Measurements from ENCODE around the gene TOMM22. TPM values are rescaled to one million over a fixed set of nuclear protein-coding genes. Genes with fewer than 3 reads are reported as not detected.

Gene TOMM22
- total and polyA plus RNA-seq, 2 donors (not counting 3 experiments of a cell fraction or from before 2014, with no cell fraction given), result 62.3 to 98.8 TPM

DNA sequence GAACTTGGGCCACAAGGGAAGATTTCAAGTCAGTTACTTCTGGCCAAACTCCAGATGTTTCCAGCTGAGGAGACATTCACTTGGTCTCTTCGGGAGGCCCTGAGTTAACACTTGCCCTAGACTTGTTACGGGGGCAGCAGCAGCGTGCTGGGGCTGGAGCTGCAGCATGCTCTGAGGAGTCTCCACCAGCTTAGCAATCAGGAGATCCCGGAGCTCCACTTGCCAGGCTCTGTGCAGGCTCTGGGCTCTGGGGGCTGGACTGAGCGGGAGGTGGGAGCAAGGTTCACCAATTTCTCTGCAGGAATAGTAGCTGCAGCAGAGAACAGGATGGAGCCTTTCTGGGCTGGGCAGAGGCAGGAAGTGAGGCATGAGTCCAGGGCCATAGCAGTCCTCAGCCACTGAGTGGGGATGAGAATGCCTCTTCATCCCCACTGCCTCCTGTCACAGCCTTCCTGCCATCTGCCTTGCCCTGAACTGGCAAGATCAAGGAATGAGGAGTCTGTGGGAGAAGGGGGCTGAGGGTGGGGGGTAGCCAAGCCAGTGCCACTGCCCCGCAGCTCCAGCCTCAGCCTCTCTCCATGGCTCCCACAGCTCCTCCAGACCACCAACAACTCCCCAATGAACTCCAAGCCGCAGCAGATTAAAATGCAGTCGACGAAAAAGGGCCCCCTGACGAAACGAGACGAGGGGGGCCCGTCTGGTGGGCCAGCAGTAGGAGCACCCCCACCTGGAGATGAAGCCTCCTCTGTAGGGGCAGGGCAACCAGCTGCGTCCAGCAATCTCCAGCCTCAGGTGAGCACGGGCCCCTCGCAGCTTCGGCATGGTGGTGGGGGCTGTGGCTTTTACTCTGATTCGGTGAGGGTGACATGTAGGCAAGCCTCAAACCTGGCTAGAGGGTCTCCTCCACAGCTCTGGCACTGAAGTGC is 47.4 kb downstream of the TOMM22 start:
- Histone ChIP-seq H3K9me3 (replicated peaks; ENCODE audit: control insufficient read depth, insufficient read depth, low read length) (no peaks in the 10 kb centered on the region), H3K4me3 (replicated peaks in 1 of 3; ENCODE audit: insufficient read depth in 1 of 3, low read depth in 1 of 3, low read length in 3 of 3) (no peak overlapping the region), H3K9ac (replicated peaks; ENCODE audit: extremely low read depth, insufficient read depth, low read length) (no peak overlapping the region), H2AFZ (ENCODE audit: low read depth, low read length) (no peak overlapping the region), H3K9me1 (replicated peaks; ENCODE audit: control insufficient read depth, extremely low read depth, insufficient read depth, low read length) (no peaks in the 10 kb centered on the region), H3K79me2 (ENCODE audit: control insufficient read depth, insufficient read depth, low read length) (no peaks in the 10 kb centered on the region), H3K4me2 (ENCODE audit: insufficient read depth, low read length) (no peak overlapping the region), H3K27me3 (ENCODE audit: control insufficient read depth in 2 of 2, insufficient read depth in 2 of 2, low read length in 2 of 2) (no peaks in the 10 kb centered on the region), H3K36me3 (ENCODE audit: control insufficient read depth in 2 of 2, extremely low read depth in 1 of 2, insufficient read depth in 2 of 2, low read length in 2 of 2) (peaks cover 16 to 58% of the 10 kb centered on the region in 2 experiments), H3K4me1 (ENCODE audit: control insufficient read depth, extremely low read depth, insufficient read depth, low read length) (no peaks in the 10 kb centered on the region), H4K20me1 (replicated peaks; ENCODE audit: control insufficient read depth, extremely low read depth, insufficient read depth, low read length) (no peaks in the 10 kb centered on the region), H3K27ac (ENCODE audit: insufficient read depth, low read depth, low read length) (no peak overlapping the region)
- dilution Hi-C loops (cut with MboI; ENCODE audit: extremely low pct_ligation_motif_present, low sequenced_read_pairs), result no loop called here
- CTCF ChIA-PET, result interaction anchor here (1.3 kb wide), 1 partner anchor 11 kb away, joined by 4 read pairs; no protein-coding TSS in a partner anchor
- intact Hi-C loops (cut with micrococcal nuclease), result no loop called here
- FAIRE-seq, result no peak
- no TSS peak for BruUV-seq (replicated peaks)
- no peak for DNase-seq (ENCODE audit: low read depth, low spot score)
- TF ChIP-seq POLR2A (IDR thresholded peaks at IDR 0.05; ENCODE audit: low read depth, low read length) (no peak), EZH2 (IDR thresholded peaks at IDR 0.05; ENCODE audit: borderline replicate concordance, low read depth, low read length, severe bottlenecking) (no peak), POLR2AphosphoS5 (IDR thresholded peaks at IDR 0.05; ENCODE audit: insufficient read depth, low read depth, low read length) (no peak), GATA2 (IDR thresholded peaks at IDR 0.05; ENCODE audit: insufficient read depth, insufficient read length, low read depth, low read length) (no peak)
- POLR2A ChIA-PET, result no interaction called here

DNA sequence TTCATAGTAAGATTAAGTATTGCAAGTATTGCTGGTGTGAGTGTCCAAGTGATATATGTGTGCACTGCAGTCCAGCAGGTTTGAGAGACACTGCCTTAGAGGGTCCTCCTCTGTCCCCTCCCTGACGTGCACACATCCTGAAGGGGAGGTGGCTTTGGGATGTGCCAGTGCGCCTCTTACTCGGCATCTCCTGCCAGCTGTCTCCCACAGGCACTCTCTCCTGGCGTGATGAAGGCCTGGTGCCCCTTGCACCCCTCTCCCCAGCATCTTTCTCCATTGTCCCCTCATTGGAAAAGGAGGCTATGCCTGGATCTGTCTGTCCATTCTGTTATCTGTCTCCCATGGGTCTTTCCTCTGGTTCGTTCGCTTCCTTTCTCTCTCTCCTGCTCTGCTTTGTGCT is 48.2 kb downstream of the TOMM22 start:
- FAIRE-seq (no peak), DNase-seq (ENCODE audit: low read depth, low spot score) (no peak)
- H3K79me2 ChIP-seq (ENCODE audit: control insufficient read depth, insufficient read depth, low read length), result no peaks in the 10 kb centered on the region
- dilution Hi-C loops (cut with MboI; ENCODE audit: extremely low pct_ligation_motif_present, low sequenced_read_pairs), result no loop called here
- no peaks in the 10 kb centered on the region for H3K9me3 ChIP-seq (replicated peaks; ENCODE audit: control insufficient read depth, insufficient read depth, low read length)
- H3K9me1 ChIP-seq (replicated peaks; ENCODE audit: control insufficient read depth, extremely low read depth, insufficient read depth, low read length), result no peaks in the 10 kb centered on the region
- H3K36me3 ChIP-seq (ENCODE audit: control insufficient read depth in 2 of 2, extremely low read depth in 1 of 2, insufficient read depth in 2 of 2, low read length in 2 of 2), result peaks cover 16 to 59% of the 10 kb centered on the region in 2 experiments
- ChIA-PET CTCF (no interaction called here), POLR2A (no interaction called here)
- H2AFZ ChIP-seq (ENCODE audit: low read depth, low read length), result no peak overlapping the region
- H3K9ac ChIP-seq (replicated peaks; ENCODE audit: extremely low read depth, insufficient read depth, low read length), result no peak overlapping the region
- intact Hi-C loops (cut with micrococcal nuclease), result no loop called here
- TF ChIP-seq FOS (IDR thresholded peaks at IDR 0.05; ENCODE audit: borderline replicate concordance, insufficient read depth, low read length) (no peak), GATA2 (IDR thresholded peaks at IDR 0.05; ENCODE audit: insufficient read depth, insufficient read length, low read depth, low read length) (no peak), POLR2A (IDR thresholded peaks at IDR 0.05; ENCODE audit: low read depth, low read length) (no peak), EZH2 (IDR thresholded peaks at IDR 0.05; ENCODE audit: borderline replicate concordance, low read depth, low read length, severe bottlenecking) (no peak), JUN (IDR thresholded peaks at IDR 0.05; ENCODE audit: borderline replicate concordance, insufficient read depth, insufficient read length, low read depth) (no peak)
- TF ChIP-seq, protein P1, sequence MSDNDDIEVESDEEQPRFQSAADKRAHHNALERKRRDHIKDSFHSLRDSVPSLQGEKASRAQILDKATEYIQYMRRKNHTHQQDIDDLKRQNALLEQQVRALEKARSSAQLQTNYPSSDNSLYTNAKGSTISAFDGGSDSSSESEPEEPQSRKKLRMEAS (IDR thresholded peaks at IDR 0.05; ENCODE audit: insufficient read depth, insufficient read length), result no peak
- TF ChIP-seq, protein P2, sequence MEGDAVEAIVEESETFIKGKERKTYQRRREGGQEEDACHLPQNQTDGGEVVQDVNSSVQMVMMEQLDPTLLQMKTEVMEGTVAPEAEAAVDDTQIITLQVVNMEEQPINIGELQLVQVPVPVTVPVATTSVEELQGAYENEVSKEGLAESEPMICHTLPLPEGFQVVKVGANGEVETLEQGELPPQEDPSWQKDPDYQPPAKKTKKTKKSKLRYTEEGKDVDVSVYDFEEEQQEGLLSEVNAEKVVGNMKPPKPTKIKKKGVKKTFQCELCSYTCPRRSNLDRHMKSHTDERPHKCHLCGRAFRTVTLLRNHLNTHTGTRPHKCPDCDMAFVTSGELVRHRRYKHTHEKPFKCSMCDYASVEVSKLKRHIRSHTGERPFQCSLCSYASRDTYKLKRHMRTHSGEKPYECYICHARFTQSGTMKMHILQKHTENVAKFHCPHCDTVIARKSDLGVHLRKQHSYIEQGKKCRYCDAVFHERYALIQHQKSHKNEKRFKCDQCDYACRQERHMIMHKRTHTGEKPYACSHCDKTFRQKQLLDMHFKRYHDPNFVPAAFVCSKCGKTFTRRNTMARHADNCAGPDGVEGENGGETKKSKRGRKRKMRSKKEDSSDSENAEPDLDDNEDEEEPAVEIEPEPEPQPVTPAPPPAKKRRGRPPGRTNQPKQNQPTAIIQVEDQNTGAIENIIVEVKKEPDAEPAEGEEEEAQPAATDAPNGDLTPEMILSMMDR (IDR thresholded peaks at IDR 0.05; ENCODE audit: extremely low read depth in 1 of 2, insufficient read depth in 1 of 2, low read depth in 1 of 2, low read length in 2 of 2), result no peak
- no peaks in the 10 kb centered on the region for H4K20me1 ChIP-seq (replicated peaks; ENCODE audit: control insufficient read depth, extremely low read depth, insufficient read depth, low read length)
- BruUV-seq (replicated peaks), result no TSS peak
- no peaks in the 10 kb centered on the region for H3K27me3 ChIP-seq (ENCODE audit: control insufficient read depth in 2 of 2, insufficient read depth in 2 of 2, low read length in 2 of 2)
- no peak overlapping the region for H3K4me2 ChIP-seq (ENCODE audit: insufficient read depth, low read length)
- H3K27ac ChIP-seq (ENCODE audit: insufficient read depth, low read depth, low read length), result no peak overlapping the region
- H3K4me1 ChIP-seq (ENCODE audit: control insufficient read depth, extremely low read depth, insufficient read depth, low read length), result no peaks in the 10 kb centered on the region
- no peak overlapping the region for H3K4me3 ChIP-seq (replicated peaks in 1 of 3; ENCODE audit: insufficient read depth in 1 of 3, low read depth in 1 of 3, low read length in 3 of 3)

Data from endothelial cell of umbilical vein (primary cell).